HG02840 (cell line): ENCODE measurements around the gene IGHMBP2.

ENCODE experiments used
- ATAC-seq: cut with Tn5 transposase; IDR thresholded peaks from one replicate; pipeline ENCODE4 v1.9.1; 2021; ENCODE audit warnings: mild to moderate bottlenecking, moderate library complexity, moderate number of reproducible peaks; ENCODE audit not compliant: unreplicated experiment, low FRiP score

Gene IGHMBP2

GRCh38 chr11:68938816-68939582, 35.3 kb downstream of the IGHMBP2 start:
- no peak for ATAC-seq

DNA sequence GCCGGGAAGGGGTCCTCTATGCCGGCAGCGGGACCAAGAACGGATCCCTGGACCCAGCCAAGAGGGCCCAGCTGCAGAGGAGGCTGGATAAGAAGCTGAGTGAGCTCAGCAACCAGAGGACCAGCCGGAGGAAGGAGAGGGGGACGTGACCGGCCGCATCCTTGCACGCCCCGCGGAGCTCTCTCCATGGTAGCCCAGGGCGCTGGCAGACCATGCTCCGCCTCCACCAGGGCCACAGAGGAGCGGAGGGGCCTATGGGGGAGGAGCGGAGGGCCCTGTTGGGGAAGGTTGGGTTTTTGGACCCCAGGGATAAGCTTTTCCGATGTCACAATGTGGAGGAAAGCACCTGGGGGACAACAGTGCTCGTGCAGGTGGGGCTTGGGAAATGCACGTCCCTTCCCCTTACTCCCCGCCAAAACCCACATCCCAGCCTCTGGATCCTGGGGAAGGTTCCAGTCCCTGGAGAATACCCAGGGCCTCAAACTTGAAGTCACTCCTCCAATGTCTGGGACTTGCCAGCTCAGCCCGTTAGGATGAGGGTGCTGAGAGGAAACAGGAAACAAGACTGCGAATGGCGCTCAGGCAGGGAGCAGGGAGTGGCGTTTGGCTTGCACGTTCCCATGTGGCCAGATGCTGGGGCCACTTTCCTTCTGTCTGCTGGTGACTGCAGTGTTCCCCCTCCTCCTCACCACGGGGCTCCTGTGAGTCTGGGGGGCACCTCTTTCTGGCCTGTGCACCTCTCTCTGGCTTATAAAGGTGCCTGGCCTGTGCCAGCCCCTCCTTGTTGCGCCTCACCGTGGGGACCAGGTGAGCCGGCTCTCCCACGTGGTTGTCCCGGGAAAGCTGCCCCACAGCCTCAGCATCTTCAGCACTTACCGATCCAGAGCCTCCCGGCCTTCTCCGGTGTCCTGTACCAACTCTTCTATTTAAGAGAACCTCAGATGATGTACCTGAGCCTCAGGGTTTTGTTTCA, 36.2 kb downstream of the IGHMBP2 start:
- ATAC-seq, result no peak

GRCh38 chr11:68940651-68941323, 37.1 kb downstream of the IGHMBP2 start:
- ATAC-seq, result no peak

DNA sequence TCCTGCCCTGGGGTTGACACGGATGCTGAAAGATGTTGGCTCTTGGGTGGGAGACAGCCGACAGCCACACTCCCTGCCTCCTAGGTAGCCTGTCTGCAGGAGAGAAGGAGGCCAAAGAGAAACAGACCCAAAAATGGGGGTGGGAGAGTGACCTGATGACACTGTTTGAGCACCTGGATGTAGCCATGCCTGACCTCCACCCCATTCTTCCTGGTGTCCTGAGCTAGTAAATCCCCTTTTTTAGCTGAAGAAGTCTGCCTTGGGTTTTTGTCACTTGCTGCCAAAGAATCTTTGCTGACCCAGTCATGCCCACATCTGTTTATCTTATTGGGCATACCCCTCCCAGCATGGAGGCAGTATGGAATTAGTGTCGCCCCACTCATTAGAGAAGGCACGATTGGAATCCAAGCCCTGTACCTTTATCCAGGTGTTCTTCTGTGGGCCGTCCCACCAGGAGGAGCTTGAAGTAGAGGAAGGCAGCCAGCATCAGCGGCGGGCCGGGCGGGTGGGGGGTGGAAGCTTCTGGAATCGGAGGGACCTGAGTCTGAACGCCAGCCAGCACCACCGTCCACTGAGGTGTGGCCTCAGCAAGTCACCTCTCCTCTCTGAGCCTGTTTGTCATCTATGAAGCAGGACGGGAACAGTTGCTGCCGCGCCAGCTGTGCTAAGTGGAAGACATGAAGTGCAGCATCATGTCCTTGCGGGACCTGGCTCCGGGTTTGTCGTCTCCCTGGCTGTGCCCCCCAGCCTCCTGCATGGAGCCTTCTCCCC, 37.8 kb downstream of the IGHMBP2 start:
- no peak for ATAC-seq

DNA sequence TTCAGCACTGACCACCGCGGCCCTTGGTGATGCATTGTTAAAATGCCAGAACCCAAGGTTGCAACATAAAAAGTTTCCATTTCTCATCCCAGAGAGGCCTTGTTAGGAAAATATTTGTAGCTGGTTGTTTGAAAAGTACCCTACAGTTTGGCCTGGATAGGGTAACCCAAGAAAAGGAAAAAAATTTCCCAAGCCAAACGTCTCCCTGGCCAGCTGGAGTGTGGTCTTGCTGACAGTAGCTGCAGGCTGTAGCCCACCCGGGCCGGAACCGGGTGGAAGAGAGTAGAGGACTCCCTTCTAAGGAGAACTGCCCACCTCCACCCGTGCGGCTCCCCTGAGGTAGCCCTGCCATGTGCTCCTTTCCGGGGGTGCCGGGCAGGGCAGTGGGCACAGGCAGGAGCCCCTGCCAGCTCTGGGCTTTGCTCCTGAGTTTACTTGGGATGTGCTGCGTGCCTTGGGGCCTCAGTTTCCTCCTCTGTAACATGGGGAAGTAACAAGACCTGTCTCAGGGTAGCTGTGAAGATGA, 38.5 kb downstream of the IGHMBP2 start:
- no peak for ATAC-seq

GRCh38 chr11:68942751-68943271, 39.1 kb downstream of the IGHMBP2 start:
- ATAC-seq, result no peak

DNA sequence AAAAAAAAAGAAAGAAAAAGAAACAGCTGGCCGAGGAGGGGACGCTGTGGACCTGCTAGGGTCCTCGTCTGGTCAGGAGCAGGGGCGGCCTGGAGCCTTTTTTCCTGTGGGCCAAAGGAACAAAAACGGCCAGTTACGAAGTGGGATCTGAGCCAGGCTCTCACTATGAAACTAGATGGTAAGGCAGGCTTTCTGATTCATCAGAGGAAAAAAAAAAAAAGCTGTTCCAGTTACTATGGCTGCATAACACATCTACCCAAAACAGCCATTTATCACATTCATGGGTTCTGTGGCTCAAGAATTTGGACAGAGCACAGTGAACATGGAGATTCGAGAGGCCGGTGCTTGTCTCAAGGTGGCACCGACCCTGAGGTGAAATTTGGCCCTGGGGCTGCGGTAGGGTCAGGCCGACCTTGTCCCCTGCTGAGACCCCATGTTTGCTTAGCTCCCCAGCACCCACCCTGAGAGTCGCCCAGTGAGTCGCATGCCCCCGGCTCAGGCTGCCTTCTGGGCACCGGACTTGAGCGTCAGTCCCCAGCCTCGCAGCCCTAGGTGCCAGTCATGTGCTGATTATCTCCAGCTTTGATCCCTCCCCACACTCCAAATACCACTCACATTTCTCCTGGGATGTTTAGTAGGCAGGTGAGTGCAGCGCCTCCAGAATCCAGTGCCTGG, 42.9 kb downstream of the IGHMBP2 start:
- ATAC-seq, result no peak

DNA sequence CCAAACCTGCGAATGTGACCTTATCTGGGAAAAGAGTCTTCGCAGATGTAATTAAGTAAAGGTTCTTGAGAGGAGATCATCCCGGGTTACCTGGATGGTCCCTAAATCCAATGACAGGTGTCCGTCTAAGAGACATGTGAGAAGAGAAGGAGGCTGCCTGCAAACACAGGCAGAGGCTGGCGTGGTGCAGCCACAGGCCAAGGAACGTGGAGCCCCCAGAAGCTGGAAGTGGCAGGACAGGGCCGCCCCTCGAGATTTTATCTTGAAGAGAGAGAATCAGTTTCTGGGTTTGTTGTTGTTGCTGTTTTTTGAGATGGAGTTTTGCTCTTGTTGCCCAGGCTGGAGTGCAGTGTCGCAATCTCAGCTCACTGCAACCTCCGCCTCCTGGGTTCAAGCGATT, 43.5 kb downstream of the IGHMBP2 start:
- ATAC-seq, result no peak

DNA sequence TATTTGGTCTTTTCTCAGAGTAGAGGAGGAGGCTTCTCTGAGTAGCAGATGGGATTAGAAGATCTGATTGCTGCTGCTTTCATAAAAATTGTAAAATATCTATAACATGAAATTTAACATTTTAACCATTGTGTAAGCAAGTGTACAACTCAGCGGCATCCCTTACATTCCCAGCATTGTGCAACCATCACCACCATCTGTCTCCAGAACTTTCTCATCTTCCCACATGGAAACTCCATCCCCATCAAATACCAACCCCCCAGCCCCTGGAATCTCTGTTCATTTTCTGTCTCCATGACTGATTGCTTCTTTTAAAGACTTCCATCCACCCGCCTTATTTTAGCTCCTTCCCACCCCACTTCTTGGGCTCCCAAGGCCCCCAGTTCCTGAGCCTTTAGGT, 44.8 kb downstream of the IGHMBP2 start:
- no peak for ATAC-seq

DNA sequence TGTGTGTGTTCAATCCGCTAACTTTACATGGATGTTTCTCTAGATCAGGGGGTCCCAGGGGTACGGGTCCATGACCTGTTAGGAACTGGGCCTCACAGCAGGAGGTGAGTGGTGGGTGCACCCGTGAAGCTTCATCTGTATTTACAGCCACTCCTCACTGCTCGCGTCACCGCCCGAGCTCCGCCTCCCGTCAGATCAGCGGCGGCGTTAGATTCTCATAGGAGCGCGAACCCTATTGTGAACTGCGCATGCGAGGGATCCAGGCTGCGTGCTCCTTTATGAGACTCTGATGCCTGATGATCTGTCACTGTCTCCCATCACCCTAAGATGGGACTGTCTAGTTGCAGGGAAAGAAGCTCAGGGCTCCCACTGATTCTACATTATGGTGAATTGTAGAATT, 45.2 kb downstream of the IGHMBP2 start:
- no peak for ATAC-seq

DNA sequence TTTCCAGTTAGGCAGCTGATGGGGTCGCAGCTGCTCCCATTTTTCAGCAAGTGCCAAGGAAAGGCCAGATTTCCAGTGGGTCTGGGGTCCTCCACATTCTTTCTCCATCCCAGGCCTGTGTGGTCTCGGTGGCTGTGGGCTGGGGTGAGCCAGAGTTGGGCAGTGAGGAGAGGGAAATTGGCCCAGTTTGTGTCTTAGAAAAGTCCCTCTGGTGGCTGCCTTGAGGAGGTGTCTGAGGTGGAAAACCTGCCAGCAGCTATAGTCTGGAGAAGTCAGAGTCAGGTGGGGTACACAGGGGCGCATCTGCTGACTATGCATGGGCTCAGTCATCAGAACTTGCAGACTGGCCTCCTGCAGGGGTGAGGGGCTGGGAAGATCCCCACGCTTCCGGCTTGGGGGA, 46.6 kb downstream of the IGHMBP2 start:
- no peak for ATAC-seq

- ATAC-seq, result no peak
Observed at GRCh38 chr11:68950762-68951161, 47.1 kb downstream of the IGHMBP2 start.

- no peak for ATAC-seq
Observed at GRCh38 chr11:68954836-68955606, 51.3 kb downstream of the IGHMBP2 start.

GRCh38 chr11:68955607-68955958, 51.9 kb downstream of the IGHMBP2 start:
- no peak for ATAC-seq

DNA sequence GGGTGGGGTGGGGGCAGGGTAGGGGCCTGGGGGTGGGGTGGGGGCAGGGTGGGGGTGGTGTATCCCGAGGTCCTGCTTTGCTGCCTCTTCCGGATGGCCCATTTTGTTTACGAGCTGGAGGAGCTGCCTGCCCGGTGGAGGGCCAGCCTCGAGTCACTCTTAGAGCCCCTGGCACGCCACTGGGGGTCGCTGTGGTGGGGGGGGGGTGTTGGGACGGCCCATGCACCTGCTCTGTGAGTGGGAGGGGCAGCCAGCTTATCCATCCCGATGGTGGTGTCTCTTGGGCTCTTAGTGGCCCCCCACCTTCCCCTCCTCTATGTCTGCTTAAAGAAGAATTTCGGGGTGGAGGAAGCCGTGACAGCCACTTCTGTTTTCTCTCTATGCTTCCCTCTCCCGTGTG, 52.5 kb downstream of the IGHMBP2 start:
- no peak for ATAC-seq

DNA sequence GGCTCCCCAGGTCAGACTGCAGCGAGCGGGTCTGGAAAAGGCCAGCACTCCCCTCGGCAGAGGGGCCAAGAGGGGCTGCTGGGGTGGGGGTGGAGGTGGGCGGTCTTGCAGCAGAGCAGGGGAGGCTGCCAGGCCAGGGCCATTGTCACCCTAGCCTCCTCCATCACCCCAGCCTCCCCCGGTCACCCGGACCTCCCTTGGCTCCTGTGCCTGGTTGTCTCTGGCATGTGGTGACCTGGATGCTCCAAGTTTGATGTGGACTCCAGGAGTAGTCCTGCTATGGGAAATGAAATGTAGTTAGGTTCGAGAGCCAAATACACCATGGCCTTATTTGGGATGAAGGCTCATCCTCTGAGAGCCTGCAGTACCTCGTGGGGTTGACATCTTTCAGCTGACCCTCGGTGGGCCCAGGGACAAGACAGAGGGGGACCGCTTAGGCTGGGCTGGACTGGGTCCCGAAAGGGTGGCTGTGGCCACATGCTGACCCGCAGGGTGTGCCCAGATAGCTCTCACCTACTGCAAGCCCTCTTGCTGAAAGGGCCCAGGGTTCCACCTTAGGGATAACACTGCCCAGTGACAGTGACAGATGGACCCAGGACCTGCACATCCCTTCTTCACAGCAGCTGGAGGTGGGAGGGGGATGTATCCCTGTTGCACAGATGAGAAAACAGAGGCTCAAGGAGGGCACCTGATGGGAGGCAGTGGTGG, 53.0 kb downstream of the IGHMBP2 start:
- ATAC-seq, result no peak

DNA sequence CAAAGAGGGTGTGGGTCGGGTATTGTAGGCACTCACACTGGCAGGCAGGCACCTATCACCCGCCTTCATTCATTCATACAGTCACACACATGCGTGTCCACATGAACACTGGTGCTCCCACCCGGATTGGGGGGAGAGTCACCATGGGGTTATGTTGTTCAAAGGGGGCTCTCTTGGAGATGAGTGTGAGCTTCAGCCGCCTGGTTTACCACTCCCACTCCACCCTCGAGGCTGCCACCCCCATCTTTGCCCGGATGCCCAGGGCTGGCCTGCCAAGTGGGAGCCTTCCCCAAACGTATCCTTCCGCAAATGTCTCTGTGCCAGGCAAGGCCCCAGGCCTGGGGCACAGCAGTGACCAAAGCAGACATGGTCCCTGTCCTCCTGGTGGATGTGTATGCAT, 54.5 kb downstream of the IGHMBP2 start:
- no peak for ATAC-seq
